Right lobe of liver (tissue), 6 donors: ENCODE data around the gene TRPC1. TPM values are rescaled to one million over a fixed set of nuclear protein-coding genes. Genes with fewer than 3 reads are reported as not detected.

Source experiments
- ATAC-seq, 4 donors: fragments of 200-7000 bp; cut with Tn5 transposase; one replicate each; pipeline ENCODE4 v1.9.1; 2020; ENCODE audit warnings: mild to moderate bottlenecking in 4 of 4, moderate library complexity in 4 of 4
- DNase-seq, 3 donors: peaks; one replicate each; pipeline ENCODE4 v3.0.0-alpha.2; 2020
- H3K27ac ChIP-seq, 3 donors: fragments of 200-600 bp; one replicate each; pipeline ENCODE4 v1.8.0; 2022
- H3K27me3 ChIP-seq, 2 donors: fragments of 200-600 bp; one replicate each; pipeline ENCODE4 v1.8.0; 2022
- H3K36me3 ChIP-seq, 4 donors: fragments of 200-600 bp; sonication (generic) in 1 of 4; one replicate each; pipeline versions ENCODE4 v1.5.1 to v1.8.0; 2017 to 2022; ENCODE audit warnings: control low read depth in 1 of 4
- H3K4me1 ChIP-seq, 4 donors: fragments of 200-600 bp; sonication (generic) in 1 of 4; one replicate each; pipeline versions ENCODE4 v1.5.1 to v1.8.0; 2017 to 2022; ENCODE audit warnings: control low read depth in 1 of 4
- H3K4me3 ChIP-seq, 3 donors: fragments of 200-600 bp; one replicate each; pipeline ENCODE4 v1.8.0; 2022
- H3K9me3 ChIP-seq, 4 donors: fragments of 200-600 bp; sonication (generic) in 1 of 4; one replicate each; pipeline versions ENCODE4 v1.5.1 to v1.8.0; 2017 to 2022; ENCODE audit warnings: control low read depth in 1 of 4
- POLR2A ChIP-seq: fragments of 450-650 bp; IDR thresholded peaks from one replicate; pipeline ENCODE4 v1.6.1; 2017; ENCODE audit warnings: antibody characterized with exemption, mild to moderate bottlenecking
- WGBS: methylation state at CpG from one replicate; pipeline ENCODE4 v1.1.6; 2018; ENCODE audit warnings: low coverage, low lambda C conversion rate; ENCODE audit not compliant: insufficient coverage; ENCODE audit errors: missing lambda C conversion rate; 5-methylcytosine and 5-hydroxymethylcytosine counted together
- intact Hi-C, 2 donors: fragments of 100-400 bp; cut with DNase I; formaldehyde crosslinking; loops; one replicate each; pipeline versions ENCODE4 v1.11.2 to v1.14.1; 2022
- total RNA-seq, 6 experiments: library from RNA; depleted of rRNA in 2 of 6; stranded (reverse); fragments of >200 nt in 2 of 6; fragmentation: NEBNext Ultra II Directional in 3 of 6; extraction: Animal tissue kit (Norgen Biotek cat#: 25700) in 3 of 6; gene quantifications; one replicate each; pipeline versions ENCODE4 v1.1.0 to v1.2.4, GENCODE V29; 2016 to 2023
- TF ChIP-seq, protein P1 (sequence below), 4 donors: fragments of 200-600 bp in 3 of 4; fragments of 450-650 bp in 1 of 4; IDR thresholded peaks; one replicate each; pipeline versions ENCODE4 v1.5.1 to v1.8.0; 2016 to 2022; ENCODE audit warnings: antibody characterized with exemption in 4 of 4, mild to moderate bottlenecking in 2 of 4
- donor health status: DM: no; HTN: yes; CAD: no.
- donor health status: DM: no; HTN: no; CAD: no.
- donor health status: DM: no; HTN: no; CAD: no.
- donor health status: DM: no; HTN: yes; CAD: no.
- donor health status: DM: no; HTN: yes; CAD: no.

The TRPC1 gene
- total RNA-seq, 6 experiments from 2014 or later, result 0.19 to 2.5 (median 0.51) TPM

DNA sequence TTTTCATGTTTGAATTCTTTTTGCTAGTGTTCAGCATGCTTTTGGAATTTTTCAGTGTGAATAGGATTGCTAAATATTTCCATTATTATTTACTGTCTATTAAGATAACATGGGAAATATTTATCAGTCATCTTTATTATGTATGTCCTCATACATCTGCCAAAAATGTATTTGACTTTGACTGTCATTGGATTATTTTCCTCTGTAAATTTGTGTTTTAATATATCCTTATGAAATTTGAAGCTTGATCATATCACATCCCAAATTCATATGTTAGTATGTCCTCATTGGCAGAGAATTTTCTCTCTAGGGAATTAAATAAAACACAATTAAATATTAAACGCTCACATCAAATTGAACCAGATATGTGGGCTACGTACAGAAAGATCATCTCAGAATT lies 32.3 kb upstream of the TRPC1 start:
- no peak overlapping the region for H3K27ac ChIP-seq
- no peaks in the 10 kb centered on the region for H3K9me3 ChIP-seq
- WGBS, result 81% methylated on average over 2 of the region's 2 CpGs
- intact Hi-C loops, result no loop called here
- H3K36me3 ChIP-seq, result no peaks in the 10 kb centered on the region
- H3K27me3 ChIP-seq, result no peaks in the 10 kb centered on the region
- DNase-seq (no peak), ATAC-seq (no peak)
- no peaks in the 10 kb centered on the region for H3K4me1 ChIP-seq
- TF ChIP-seq POLR2A, result no peak
- TF ChIP-seq, protein P1, sequence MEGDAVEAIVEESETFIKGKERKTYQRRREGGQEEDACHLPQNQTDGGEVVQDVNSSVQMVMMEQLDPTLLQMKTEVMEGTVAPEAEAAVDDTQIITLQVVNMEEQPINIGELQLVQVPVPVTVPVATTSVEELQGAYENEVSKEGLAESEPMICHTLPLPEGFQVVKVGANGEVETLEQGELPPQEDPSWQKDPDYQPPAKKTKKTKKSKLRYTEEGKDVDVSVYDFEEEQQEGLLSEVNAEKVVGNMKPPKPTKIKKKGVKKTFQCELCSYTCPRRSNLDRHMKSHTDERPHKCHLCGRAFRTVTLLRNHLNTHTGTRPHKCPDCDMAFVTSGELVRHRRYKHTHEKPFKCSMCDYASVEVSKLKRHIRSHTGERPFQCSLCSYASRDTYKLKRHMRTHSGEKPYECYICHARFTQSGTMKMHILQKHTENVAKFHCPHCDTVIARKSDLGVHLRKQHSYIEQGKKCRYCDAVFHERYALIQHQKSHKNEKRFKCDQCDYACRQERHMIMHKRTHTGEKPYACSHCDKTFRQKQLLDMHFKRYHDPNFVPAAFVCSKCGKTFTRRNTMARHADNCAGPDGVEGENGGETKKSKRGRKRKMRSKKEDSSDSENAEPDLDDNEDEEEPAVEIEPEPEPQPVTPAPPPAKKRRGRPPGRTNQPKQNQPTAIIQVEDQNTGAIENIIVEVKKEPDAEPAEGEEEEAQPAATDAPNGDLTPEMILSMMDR (IDR thresholded peaks at IDR 0.05), result no peak
- H3K4me3 ChIP-seq, result no peak overlapping the region

DNA sequence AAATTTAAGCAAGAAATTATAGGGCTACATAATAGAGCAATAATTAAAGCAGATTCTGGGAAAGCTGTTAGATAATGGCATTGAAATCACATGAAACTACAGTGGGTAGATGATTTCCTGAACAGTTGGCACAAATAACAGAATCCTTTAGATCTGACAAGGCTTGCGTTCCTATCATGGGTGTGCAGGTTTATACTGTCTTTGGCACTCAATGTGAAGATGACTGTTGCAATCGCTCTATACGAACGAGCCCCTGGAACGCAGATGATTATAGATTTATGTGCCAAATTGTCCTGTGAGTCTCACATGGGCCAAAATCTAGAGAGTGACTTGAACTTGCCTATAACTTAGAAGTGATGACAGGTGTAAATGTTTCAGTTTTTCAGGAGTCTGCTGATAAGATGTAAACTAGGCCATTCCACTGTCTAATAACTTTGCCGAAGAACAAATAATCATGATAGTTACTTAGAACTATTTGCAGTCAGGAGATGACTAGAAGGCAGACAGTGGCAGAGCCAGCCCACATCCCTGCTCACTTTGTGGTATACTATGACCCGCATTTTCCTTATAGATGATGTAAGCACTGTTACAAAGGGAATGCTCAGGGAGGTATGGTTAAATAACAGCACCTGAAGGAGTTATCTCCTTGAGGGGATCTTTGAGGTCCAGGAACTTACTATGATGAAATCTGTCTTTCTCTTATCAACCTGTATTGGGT lies 30.5 kb upstream of the TRPC1 start:
- TF ChIP-seq, protein P1 (IDR thresholded peaks at IDR 0.05), result no peak
- TF ChIP-seq POLR2A, result no peak
- ATAC-seq (no peak), DNase-seq (no peak)
- Histone ChIP-seq H3K4me3 (no peak overlapping the region), H3K27ac (no peak overlapping the region), H3K36me3 (no peaks in the 10 kb centered on the region), H3K4me1 (no peaks in the 10 kb centered on the region), H3K27me3 (no peaks in the 10 kb centered on the region), H3K9me3 (no peaks in the 10 kb centered on the region)
- intact Hi-C loops, result no loop called here
- WGBS, result 82% methylated on average over 6 of the region's 7 CpGs

DNA sequence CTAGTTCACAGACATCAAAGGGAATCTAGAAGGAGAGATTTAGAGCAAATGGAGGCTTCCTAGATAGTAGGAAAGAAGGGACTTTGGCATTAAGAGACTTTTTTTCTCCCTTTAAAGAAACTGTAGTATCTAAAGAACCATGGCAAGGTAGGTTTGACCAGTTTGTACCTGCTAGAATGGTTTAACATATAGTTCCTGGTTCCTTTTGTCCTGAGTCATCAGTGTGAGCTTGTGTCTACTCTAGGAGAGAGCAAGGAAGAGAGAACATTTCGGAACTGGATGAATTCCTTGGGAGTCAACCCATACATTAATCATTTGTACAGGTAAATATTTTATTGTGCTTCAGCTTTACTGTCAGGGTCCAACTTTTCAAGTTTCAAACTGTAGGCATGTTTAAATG lies 29.6 kb upstream of the TRPC1 start:
- no peaks in the 10 kb centered on the region for H3K36me3 ChIP-seq
- no peaks in the 10 kb centered on the region for H3K4me1 ChIP-seq
- H3K4me3 ChIP-seq, result no peak overlapping the region
- intact Hi-C loops, result no loop called here
- ATAC-seq (no peak), DNase-seq (no peak)
- H3K9me3 ChIP-seq, result no peaks in the 10 kb centered on the region
- TF ChIP-seq, protein P1 (IDR thresholded peaks at IDR 0.05), result no peak
- TF ChIP-seq POLR2A, result no peak
- no peaks in the 10 kb centered on the region for H3K27me3 ChIP-seq
- 82% methylated on average over 1 of the region's 1 CpG for whole genome bisulfite sequencing
- H3K27ac ChIP-seq, result no peak overlapping the region

DNA sequence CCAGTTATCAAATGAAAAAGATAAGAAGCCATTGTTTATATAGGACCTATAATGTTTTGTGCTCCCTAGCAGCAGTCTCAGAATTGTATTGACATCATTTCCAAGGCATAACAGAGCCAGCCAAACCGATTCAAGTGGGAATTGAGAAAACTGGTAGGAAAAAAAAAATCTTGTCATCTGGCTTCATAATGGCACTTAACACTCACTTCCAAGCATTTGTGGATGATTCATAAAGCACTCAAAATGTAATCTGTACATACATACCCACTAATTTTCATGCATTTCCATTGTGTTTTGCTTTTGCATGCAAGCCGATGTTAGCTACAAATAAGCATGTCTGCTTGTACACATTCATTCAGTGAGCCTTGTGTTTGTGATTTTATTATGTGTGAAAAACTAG lies 18.6 kb upstream of the TRPC1 start:
- ATAC-seq (no peak), DNase-seq (no peak)
- no peaks in the 10 kb centered on the region for H3K27me3 ChIP-seq
- intact Hi-C loops, result no loop called here
- WGBS, result 75% methylated on average over 2 of the region's 2 CpGs
- H3K27ac ChIP-seq, result no peak overlapping the region
- H3K9me3 ChIP-seq, result no peaks in the 10 kb centered on the region
- TF ChIP-seq, protein P1 (IDR thresholded peaks at IDR 0.05), result no peak
- no peak for TF ChIP-seq POLR2A
- H3K4me3 ChIP-seq, result no peak overlapping the region
- H3K36me3 ChIP-seq, result no peaks in the 10 kb centered on the region
- no peaks in the 10 kb centered on the region for H3K4me1 ChIP-seq
